Measurements from ENCODE around the gene PLA2G6. TPM values are rescaled to one million over a fixed set of nuclear protein-coding genes. Genes with fewer than 3 reads are reported as not detected.

Gene PLA2G6
- total and polyA plus RNA-seq, 9 of the 15 experiments (the other 6 are each of a cell fraction or from before 2014, with no cell fraction given): 0.11 to 12.2 (median 9.7) TPM

DNA sequence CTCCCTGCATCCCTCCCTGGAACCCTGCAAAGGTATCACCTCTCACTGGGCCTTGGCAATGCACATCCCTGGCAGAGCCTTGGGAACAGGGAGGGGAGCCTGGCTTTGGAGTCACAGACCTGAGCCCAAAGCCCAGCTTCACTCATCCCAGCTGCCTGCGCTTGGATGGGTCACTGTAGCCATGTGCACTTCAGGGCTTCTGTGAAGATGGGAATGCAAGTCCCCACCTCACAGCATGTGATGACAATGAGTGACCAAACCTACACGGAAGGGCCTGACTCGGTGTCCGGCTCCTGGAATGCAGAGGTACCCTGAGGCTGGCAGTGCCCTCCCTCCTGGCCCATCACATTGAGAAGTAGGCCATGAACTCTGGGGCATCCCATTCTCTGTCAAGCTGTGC is 48.3 kb downstream of the PLA2G6 start (continued):
- TF ChIP-seq CHD1 (IDR thresholded peaks at IDR 0.05; ENCODE audit: low read length) (no peak), E2F3 (CRISPR knock-in tag; IDR thresholded peaks at IDR 0.05) (no peak), CEBPG (CRISPR knock-in tag; IDR thresholded peaks at IDR 0.05) (no peak), CEBPG (tag; conservative IDR thresholded peaks at IDR 0.05 in 1 of 2, IDR thresholded peaks at IDR 0.05 in 1 of 2) (no peak)

DNA sequence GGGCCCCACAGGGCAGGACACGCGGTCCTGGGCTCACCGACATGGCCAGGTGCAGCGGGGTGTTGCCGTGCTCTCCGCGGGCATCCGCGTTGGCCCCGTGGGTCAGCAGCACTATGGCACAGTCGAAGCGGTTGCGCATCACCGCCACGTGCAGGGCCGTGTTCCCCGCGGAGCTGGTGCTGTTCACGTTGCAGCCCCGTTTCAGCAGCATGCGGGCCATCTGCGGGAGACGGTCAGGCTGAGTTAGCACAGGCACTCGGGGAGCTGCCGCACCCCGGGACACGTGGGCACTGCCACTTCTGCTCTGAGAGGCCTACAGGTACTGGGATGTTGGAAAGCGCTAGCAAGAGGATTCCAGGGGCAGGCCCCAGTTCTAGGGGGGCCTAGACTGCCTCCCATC is 48.8 kb downstream of the PLA2G6 start:
- POLR2A ChIA-PET: no interaction called here
- 71% methylated on average over 28 of the region's 28 CpGs for WGBS (ENCODE audit: insufficient coverage, low coverage, missing lambda C conversion rate)
- no peak overlapping the region for H3K9ac ChIP-seq (ENCODE audit: insufficient read depth in 1 of 2, low read depth in 2 of 2, low read length in 2 of 2)

More for the DNA sequence above, 48.8 kb downstream of the PLA2G6 start:
- DNase-seq (ENCODE audit: extremely low read depth in 1 of 4, low spot score in 3 of 4) (no peak), FAIRE-seq (no peak), ATAC-seq (no peak)
- BruUV-seq (replicated peaks): no TSS peak
- Histone ChIP-seq H3K79me2 (ENCODE audit: control insufficient read depth, insufficient read depth, low read length) (no peaks in the 10 kb centered on the region), H2AFZ (ENCODE audit: low read depth, low read length) (no peak overlapping the region), H3K27me3 (ENCODE audit: control insufficient read depth in 2 of 2, insufficient read depth in 2 of 2, low read length in 2 of 2) (no peaks in the 10 kb centered on the region), H3K27ac (ENCODE audit: extremely low read depth, low read depth, low read length) (no peak overlapping the region), H3K4me3 (no peak overlapping the region), H3K4me2 (ENCODE audit: insufficient read depth, low read length) (no peak overlapping the region), H3K36me3 (ENCODE audit: control insufficient read depth, insufficient read depth, low read length) (no peaks in the 10 kb centered on the region), H3K9me1 (ENCODE audit: control insufficient read depth, insufficient read depth, low read length) (peaks cover 2% of the 10 kb centered on the region), H4K20me1 (replicated peaks; ENCODE audit: control insufficient read depth, insufficient read depth, low read length) (no peaks in the 10 kb centered on the region), H3K9me3 (replicated peaks; ENCODE audit: control insufficient read depth, insufficient read depth, low read depth, low read length) (no peaks in the 10 kb centered on the region), H3K4me1 (replicated peaks in 1 of 2; ENCODE audit: control insufficient read depth in 2 of 2, insufficient read depth in 2 of 2, low read length in 2 of 2) (peaks cover 2 to 17% of the 10 kb centered on the region in 2 experiments)
- CTCF ChIA-PET (ENCODE audit: low intra/inter-chr PET ratio): no interaction called here
- TF ChIP-seq KDM5B (IDR thresholded peaks at IDR 0.05; ENCODE audit: insufficient replicate concordance, low read depth, low read length) (no peak), ETV5 (CRISPR knock-in tag; IDR thresholded peaks at IDR 0.05; ENCODE audit: low read depth) (no peak), SMARCB1 (IDR thresholded peaks at IDR 0.05; ENCODE audit: insufficient read length, low read depth) (no peak), NFRKB (IDR thresholded peaks at IDR 0.05; ENCODE audit: low read depth) (no peak), E2F4 (CRISPR knock-in tag; IDR thresholded peaks at IDR 0.05; ENCODE audit: low read depth) (no peak), NFXL1 (CRISPR knock-in tag; IDR thresholded peaks at IDR 0.05) (no peak), ZNF830 (CRISPR knock-in tag; IDR thresholded peaks at IDR 0.05) (no peak), TAF7 (tag; IDR thresholded peaks at IDR 0.05) (no peak), RB1 (IDR thresholded peaks at IDR 0.05; ENCODE audit: low read depth) (no peak), FIP1L1 (IDR thresholded peaks at IDR 0.05; ENCODE audit: low read depth, low read length, poor library complexity, severe bottlenecking) (no peak), ARID2 (IDR thresholded peaks at IDR 0.05) (no peak), SREBF1 (IDR thresholded peaks at IDR 0.05; ENCODE audit: borderline replicate concordance, low read depth, low read length) (no peak)
- TF ChIP-seq, protein P1, sequence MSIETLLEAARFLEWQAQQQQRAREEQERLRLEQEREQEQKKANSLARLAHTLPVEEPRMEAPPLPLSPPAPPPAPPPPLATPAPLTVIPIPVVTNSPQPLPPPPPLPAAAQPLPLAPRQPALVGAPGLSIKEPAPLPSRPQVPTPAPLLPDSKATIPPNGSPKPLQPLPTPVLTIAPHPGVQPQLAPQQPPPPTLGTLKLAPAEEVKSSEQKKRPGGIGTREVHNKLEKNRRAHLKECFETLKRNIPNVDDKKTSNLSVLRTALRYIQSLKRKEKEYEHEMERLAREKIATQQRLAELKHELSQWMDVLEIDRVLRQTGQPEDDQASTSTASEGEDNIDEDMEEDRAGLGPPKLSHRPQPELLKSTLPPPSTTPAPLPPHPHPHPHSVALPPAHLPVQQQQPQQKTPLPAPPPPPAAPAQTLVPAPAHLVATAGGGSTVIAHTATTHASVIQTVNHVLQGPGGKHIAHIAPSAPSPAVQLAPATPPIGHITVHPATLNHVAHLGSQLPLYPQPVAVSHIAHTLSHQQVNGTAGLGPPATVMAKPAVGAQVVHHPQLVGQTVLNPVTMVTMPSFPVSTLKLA (conservative IDR thresholded peaks at IDR 0.05): no peak
- TF ChIP-seq, protein P2, sequence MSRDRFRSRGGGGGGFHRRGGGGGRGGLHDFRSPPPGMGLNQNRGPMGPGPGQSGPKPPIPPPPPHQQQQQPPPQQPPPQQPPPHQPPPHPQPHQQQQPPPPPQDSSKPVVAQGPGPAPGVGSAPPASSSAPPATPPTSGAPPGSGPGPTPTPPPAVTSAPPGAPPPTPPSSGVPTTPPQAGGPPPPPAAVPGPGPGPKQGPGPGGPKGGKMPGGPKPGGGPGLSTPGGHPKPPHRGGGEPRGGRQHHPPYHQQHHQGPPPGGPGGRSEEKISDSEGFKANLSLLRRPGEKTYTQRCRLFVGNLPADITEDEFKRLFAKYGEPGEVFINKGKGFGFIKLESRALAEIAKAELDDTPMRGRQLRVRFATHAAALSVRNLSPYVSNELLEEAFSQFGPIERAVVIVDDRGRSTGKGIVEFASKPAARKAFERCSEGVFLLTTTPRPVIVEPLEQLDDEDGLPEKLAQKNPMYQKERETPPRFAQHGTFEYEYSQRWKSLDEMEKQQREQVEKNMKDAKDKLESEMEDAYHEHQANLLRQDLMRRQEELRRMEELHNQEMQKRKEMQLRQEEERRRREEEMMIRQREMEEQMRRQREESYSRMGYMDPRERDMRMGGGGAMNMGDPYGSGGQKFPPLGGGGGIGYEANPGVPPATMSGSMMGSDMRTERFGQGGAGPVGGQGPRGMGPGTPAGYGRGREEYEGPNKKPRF (IDR thresholded peaks at IDR 0.05; ENCODE audit: low read depth, low read length): no peak
- intact Hi-C loops (cut with micrococcal nuclease) (no loop called here), in situ Hi-C loops (cut with MboI) (no loop called here)

Measured in K562 (cell line).